Dermis blood vessel endothelial cell (primary cell): ENCODE data around the gene CFL1. TPM values are rescaled to one million over a fixed set of nuclear protein-coding genes. Genes with fewer than 3 reads are reported as not detected.
"Not testable (repeated sequence)": the region's sequence is repeated elsewhere in the genome, so short reads cannot be mapped to it uniquely, and the experiment has no call there.

Experiments used
- DNase-seq: peaks from one replicate; pipeline ENCODE4 v3.0.0; 2010
- total RNA-seq: library from RNA; depleted of rRNA; stranded (reverse); fragments of >200 nt; gene quantifications from 2 replicates; pipeline ENCODE4 v1.2.3, GENCODE V29; 2014

The CFL1 gene
- total RNA-seq, 1 donor from 2014 or later: 1,118 TPM

DNA sequence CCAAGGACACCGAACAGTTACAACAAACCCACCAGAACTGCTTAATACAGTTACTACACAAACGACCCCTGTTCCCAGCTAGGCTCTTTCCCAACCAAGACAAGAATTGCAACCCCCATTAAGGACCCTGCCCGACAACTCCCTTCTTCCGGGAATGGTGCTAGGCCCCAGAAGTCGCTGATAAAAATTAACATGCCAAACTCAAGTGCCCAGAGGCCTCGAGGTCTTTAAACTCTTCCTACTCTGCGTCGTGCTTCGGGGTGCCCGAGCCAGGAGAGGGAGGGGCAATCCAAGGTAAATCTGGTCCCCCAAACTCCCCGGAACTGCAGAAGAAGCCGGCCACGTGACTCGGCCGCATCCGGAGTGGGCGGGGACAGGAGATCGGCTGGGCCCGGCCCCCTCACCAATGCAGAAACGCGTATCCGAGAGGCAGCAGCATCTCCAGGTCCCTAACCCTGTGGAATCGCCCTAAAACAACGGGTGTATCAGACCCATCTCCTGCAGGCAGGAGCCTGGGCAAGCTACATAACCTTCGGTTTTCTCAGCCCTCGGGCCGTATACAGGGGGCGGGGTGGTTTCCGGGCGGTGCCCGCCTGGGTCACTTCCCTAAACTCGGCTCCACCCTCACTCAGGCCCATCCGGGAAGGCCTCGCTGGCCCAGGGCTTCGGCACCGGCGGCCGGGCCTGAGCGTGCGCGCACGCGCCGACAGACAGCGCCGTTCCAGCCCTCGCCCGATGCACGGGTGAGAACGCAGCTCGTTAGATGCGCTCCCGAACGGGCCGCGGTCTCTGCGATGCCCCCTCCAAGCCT lies 1.1 kb downstream of the CFL1 start:
- peak; percentile 71 for DNase-seq

- no peak for DNase-seq
These were observed 2.0 kb downstream of the CFL1 start for GRCh38 chr11:65855927-65856363.

- no peak for DNase-seq
These were observed 2.8 kb downstream of the CFL1 start for GRCh38 chr11:65854852-65855837.

DNA sequence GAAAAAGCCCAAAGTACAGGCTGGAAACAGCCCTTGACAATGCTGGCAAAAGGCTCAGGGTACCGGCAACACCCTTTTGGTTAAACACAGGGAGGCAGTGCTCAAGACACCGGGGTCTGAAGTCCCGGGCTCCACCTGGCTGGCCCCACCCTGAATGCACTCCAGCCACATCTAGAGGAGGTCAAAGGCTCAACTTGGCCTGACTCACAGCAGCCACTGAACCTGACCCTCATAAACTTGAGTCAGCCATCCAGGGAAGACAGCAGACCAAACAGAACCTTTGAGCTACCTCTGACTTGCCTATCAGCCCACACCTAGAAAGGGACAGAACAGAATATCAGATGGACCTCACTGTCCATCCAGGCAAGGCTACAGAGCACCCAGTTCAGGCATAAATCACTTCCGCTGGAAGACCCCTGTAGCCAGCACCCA lies 3.8 kb downstream of the CFL1 start:
- no peak for DNase-seq

GRCh38 chr11:65853246-65853979 lies 4.6 kb downstream of the CFL1 start:
- DNase-seq: no peak

- DNase-seq: no peak
These were observed 5.3 kb downstream of the CFL1 start for GRCh38 chr11:65852508-65853245.

- DNase-seq: no peak
These were observed 6.0 kb downstream of the CFL1 start for GRCh38 chr11:65851811-65852507.

DNA sequence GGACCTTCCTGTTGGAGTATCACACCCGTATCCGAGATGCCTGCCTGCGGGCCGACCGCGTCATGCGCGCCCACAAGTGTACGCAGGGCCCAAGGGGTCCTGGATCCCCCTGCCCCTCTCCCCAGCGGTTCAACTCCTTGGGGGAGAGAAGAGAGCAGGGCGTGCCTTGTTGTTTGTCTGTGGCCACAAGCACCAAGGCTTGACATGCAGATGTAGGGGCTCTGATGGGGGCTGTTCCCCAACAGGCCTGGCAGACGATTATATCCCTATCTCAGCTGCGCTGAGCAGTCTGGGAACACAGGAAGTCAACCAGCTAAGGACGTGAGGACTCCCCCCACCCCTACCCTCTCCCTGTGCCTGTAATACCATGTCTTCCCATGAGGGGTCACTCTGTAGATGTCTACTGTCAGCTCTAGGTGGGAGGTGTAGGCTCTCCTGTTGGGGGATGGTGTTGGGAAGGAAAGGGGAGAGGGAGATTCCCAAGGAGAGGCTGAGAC lies 6.8 kb downstream of the CFL1 start:
- peak; percentile 45 for DNase-seq

DNA sequence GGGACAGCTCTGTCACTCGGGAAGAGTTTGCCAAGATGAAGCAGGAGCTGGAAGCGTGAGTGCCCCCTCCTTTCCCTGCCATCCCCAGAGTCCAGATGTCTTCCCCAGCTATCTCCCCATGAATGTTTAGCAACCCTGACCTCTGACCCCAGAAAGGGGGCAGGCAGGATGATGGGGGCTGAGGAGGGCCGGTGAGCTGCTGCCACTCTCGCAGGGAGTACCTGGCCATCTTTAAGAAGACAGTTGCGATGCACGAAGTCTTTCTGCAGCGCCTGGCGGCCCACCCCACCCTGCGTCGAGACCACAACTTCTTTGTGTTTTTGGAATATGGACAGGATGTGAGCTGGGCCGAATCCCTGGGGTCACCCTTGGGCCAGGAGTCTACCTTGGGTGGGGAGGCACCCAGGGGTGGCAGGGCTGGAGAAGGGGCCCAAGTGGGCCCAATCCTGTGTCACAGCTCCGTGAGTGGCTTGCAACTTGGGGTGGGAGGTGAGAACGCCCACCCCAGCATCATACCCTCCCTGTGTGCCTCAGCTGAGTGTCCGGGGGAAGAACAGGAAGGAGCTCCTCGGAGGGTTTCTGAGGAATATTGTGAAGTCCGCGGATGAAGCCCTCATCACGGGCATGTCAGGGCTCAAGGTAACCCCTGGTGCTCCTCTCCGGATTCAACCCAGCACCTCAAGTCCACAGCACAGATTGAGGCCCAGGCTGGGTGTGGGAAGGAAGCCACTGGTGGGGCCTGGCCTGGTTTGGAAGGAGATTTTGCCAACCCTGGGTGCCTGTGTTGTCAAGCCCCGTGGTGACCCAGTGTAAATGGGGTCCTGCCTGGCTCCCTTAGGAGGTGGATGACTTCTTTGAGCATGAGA lies 7.5 kb downstream of the CFL1 start:
- no peak for DNase-seq

GRCh38 chr11:65849771-65850216 lies 8.2 kb downstream of the CFL1 start:
- no peak for DNase-seq

DNA sequence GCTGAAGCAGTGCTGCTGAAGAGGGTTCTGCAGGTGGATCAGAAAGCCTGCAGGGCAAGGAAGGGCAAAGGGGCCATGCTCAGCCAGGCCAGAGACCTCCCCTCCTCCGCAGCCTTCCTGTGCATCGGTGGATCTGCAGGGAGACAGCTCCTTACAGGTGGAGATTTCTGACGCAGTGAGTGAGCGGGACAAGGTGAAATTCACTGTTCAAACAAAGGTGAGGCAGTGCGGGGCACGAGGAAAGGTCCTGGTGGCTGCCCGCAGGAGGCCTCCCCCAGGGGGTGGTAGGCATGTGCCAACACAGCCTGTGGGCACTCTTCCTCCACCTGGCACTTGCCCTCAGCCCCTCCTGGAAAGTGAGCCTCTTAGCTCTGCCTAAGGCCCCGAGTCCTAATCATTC lies 8.6 kb downstream of the CFL1 start:
- no peak for DNase-seq

DNA sequence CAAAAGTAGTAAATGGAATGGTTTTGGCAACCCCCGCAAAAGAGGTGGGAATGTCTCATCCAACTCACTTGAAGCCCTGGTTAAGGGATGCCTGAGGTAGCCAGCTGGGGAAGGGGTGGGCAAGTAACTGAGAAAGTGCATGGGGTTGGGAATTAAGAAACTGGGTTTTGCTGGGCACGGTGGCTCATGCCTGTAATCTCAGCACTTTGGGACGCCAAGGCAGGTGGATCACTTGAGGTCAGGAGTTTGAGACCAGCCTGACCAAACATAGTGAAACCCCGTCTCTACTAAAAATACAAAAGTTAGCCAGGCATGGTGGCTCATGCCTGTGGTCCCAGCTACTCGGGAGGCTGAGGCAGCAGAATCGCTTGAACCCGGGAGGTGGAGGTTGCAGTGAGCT lies 9.3 kb downstream of the CFL1 start:
- not testable (repeated sequence) for DNase-seq

DNA sequence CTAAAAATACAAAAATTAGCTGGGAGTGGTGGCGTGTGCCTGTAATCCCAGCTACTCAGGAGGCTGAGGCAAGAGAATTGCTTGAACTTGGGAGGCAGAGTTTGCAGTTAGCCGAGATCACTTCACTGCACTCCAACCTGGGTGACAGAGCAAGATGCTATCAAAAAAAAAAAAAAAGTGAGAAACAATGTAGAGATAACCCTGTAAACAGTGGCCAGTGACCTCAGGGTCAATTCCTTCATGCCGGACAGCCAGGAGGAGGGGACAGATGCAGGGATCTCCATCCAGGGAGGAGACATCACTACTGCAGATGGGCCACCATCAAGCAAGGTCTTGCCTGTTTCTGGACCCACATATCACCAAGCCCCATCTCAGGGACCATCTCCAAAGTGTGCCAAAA lies 10.2 kb downstream of the CFL1 start:
- no peak for DNase-seq

- no peak for DNase-seq
These were observed 13.6 kb downstream of the CFL1 start for GRCh38 chr11:65844231-65844872.

DNA sequence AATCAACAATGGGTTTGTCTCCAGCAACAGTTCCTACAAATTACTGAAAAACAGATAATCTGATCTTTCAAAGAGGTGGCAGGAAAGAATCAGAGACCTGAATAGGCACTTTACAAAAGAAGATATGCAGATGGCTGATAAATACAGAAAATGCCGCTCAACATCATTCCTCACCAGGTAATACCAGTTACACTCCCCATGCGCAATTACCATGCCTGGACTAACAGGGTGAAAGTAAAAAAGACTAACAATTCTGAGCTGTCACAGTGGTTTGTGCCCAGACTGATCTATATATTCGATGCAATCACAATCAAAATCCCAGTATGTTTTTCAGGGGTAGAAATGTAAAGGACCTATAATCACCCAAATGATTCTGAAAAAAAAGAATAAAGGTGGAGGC lies 14.2 kb downstream of the CFL1 start:
- DNase-seq: no peak

- DNase-seq: no peak
These were observed 15.8 kb downstream of the CFL1 start for GRCh38 chr11:65842144-65842543.

DNA sequence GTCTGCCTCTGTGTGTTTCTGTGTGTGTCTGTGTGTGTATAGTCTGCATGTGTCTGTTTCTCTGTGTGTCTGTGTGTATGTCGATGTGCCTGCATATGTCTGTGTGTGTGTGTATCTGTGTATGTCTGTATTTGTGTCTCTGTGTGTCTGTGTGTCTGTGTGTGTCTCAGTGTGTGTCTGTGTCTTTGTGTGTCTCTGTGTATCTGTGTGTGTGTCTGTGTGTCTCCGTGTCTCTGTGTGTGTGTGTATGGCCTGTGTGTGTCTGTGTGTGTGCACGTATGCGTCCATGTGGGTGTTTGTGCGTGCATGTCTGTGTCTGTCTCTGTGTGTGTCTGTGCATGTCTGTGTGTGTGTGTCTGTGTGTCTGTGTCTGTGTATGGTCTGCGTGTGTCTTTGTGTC lies 23.8 kb downstream of the CFL1 start:
- DNase-seq: no peak

- DNase-seq: peak; percentile 95
These were observed 24.5 kb downstream of the CFL1 start, which contains the start of gene SNX32 for GRCh38 chr11:65833297-65834030. Gene SNX32 (plus strand): TSS chr11:65833963. CDS start chr11:65834066, 103 bp downstream.

DNA sequence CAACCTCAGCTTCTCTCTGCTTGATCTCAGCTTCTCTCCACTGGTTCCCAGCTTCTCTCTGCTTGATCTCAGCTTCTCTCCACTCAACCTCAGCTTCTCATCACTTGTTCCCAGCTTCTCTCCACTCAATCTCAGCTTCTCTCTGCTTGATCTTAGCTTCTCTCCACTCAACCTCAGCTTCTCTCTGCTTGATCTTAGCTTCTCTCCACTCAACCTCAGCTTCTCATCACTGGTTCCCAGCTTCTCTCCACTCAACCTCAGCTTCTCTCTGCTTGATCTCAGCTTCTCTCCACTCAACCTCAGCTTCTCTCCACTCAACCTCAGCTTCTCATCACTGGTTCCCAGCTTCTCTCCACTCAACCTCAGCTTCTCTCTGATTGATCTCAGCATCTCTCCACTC lies 25.7 kb downstream of the CFL1 start:
- DNase-seq: not testable (repeated sequence)
